MM.1S (cell line): ENCODE results near the gene CAPN11.

ENCODE experiments used
- DNase-seq: peaks from one replicate; pipeline ENCODE4 v3.0.0-alpha.2; 2015
- H2AFZ ChIP-seq: fragments of 300-600 bp; sonication (generic); 2 replicates; pipeline ENCODE4 v1.6.0; 2016; ENCODE audit warnings: antibody characterized with exemption, low read length
- H3F3A ChIP-seq: fragments of 300-600 bp; sonication (generic); 2 replicates; pipeline ENCODE4 v1.6.1; 2016; ENCODE audit warnings: mild to moderate bottlenecking, antibody characterized with exemption, low read length, moderate library complexity, mixed read lengths; ENCODE audit not compliant: insufficient read depth
- H3K27ac ChIP-seq: fragments of 300-600 bp; sonication (generic); 2 replicates; pipeline ENCODE4 v1.5.1; 2016; ENCODE audit warnings: mild to moderate bottlenecking, low read length
- H3K27me3 ChIP-seq: fragments of 300-600 bp; sonication (generic); replicated peaks from 2 replicates; pipeline ENCODE4 v1.6.0; 2016; ENCODE audit warnings: low read length; ENCODE audit not compliant: insufficient read depth
- H3K36me3 ChIP-seq: fragments of 300-600 bp; sonication (generic); replicated peaks from 2 replicates; pipeline ENCODE4 v1.6.1; 2016; ENCODE audit warnings: mild to moderate bottlenecking, low read length, mixed read lengths; ENCODE audit not compliant: insufficient read depth
- H3K4me1 ChIP-seq: fragments of 300-600 bp; sonication (generic); 2 replicates; pipeline ENCODE4 v1.6.1; 2016; ENCODE audit warnings: low read length, mixed read lengths
- H3K4me2 ChIP-seq: fragments of 300-600 bp; sonication (generic); 2 replicates; pipeline ENCODE4 v1.6.0; 2016; ENCODE audit warnings: low read depth, low read length
- H3K4me3 ChIP-seq: fragments of 300-600 bp; sonication (generic); 2 replicates; pipeline ENCODE4 v1.5.1; 2016; ENCODE audit warnings: low read length, mixed read lengths
- H3K79me2 ChIP-seq: fragments of 300-600 bp; sonication (generic); 2 replicates; pipeline ENCODE4 v1.6.1; 2016; ENCODE audit warnings: mixed run types, low read length, mixed read lengths
- H3K9ac ChIP-seq: fragments of 300-600 bp; sonication (generic); 2 replicates; pipeline ENCODE4 v1.6.1; 2016; ENCODE audit warnings: low read length, mixed read lengths
- H3K9me2 ChIP-seq: fragments of 300-600 bp; sonication (generic); replicated peaks from 2 replicates; pipeline ENCODE4 v1.6.1; 2016; ENCODE audit warnings: mild to moderate bottlenecking, low read length, mixed read lengths; ENCODE audit not compliant: insufficient read depth
- H3K9me3 ChIP-seq: fragments of 300-600 bp; sonication (generic); replicated peaks from 2 replicates; pipeline ENCODE4 v1.6.1; 2016; ENCODE audit warnings: mild to moderate bottlenecking, low read length, mixed read lengths; ENCODE audit not compliant: insufficient read depth
- H4K20me1 ChIP-seq: fragments of 300-600 bp; sonication (generic); 2 replicates; pipeline ENCODE4 v1.6.1; 2016; ENCODE audit warnings: mild to moderate bottlenecking, low read length, moderate library complexity, mixed read lengths; ENCODE audit not compliant: insufficient read depth
- EZH2 ChIP-seq: fragments of 300-600 bp; sonication (generic); optimal IDR thresholded peaks from 2 replicates; pipeline ENCODE3; 2017; ENCODE audit warnings: low read depth, mild to moderate bottlenecking, antibody characterized with exemption, low read length, mixed read lengths
- EZH2phosphoT487 ChIP-seq: fragments of 300-600 bp; sonication (generic); IDR thresholded peaks from 2 replicates; pipeline ENCODE4 v1.6.1; 2018; ENCODE audit warnings: antibody characterized with exemption, low read length
- TF ChIP-seq, protein P1 (sequence below): fragments of 300-600 bp; sonication (generic); IDR thresholded peaks from 2 replicates; pipeline ENCODE4 v1.5.1; 2016; ENCODE audit warnings: antibody characterized with exemption, low read length, mixed read lengths

The CAPN11 gene

DNA sequence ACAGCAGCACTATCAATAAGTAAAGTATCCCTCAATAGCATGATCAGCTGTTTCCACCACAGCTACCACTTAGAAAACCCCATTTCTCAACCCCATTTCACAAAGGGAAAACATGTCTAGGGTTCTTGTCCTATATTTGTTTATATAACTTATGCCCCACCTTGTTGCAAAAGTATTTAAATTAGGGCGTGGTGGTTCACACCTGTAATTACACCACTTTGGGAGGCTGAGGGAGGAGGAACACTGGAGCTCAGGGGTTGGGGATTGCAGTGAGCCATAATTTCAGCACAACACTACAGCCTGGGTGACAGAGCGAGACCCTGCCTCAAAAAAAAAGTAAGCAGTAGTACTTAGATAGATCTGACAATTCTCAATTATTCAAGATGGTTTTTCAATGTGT is 35.1 kb upstream of the CAPN11 start:
- Histone ChIP-seq H3K9ac (no peak overlapping the region), H4K20me1 (peaks cover 66% of the 10 kb centered on the region), H3K9me2 (no peaks in the 10 kb centered on the region), H3K4me1 (peaks cover 36% of the 10 kb centered on the region), H3K27ac (no peak overlapping the region), H3K79me2 (peaks cover 96% of the 10 kb centered on the region), H3K27me3 (no peaks in the 10 kb centered on the region), H2AFZ (no peak overlapping the region), H3F3A (peaks cover 14% of the 10 kb centered on the region), H3K4me2 (no peak overlapping the region), H3K4me3 (no peak overlapping the region), H3K36me3 (no peaks in the 10 kb centered on the region), H3K9me3 (no peaks in the 10 kb centered on the region)
- no peak for DNase-seq
- TF ChIP-seq EZH2phosphoT487 = no peak
- TF ChIP-seq, protein P1, sequence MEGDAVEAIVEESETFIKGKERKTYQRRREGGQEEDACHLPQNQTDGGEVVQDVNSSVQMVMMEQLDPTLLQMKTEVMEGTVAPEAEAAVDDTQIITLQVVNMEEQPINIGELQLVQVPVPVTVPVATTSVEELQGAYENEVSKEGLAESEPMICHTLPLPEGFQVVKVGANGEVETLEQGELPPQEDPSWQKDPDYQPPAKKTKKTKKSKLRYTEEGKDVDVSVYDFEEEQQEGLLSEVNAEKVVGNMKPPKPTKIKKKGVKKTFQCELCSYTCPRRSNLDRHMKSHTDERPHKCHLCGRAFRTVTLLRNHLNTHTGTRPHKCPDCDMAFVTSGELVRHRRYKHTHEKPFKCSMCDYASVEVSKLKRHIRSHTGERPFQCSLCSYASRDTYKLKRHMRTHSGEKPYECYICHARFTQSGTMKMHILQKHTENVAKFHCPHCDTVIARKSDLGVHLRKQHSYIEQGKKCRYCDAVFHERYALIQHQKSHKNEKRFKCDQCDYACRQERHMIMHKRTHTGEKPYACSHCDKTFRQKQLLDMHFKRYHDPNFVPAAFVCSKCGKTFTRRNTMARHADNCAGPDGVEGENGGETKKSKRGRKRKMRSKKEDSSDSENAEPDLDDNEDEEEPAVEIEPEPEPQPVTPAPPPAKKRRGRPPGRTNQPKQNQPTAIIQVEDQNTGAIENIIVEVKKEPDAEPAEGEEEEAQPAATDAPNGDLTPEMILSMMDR = no peak
- TF ChIP-seq EZH2 = no peak

DNA sequence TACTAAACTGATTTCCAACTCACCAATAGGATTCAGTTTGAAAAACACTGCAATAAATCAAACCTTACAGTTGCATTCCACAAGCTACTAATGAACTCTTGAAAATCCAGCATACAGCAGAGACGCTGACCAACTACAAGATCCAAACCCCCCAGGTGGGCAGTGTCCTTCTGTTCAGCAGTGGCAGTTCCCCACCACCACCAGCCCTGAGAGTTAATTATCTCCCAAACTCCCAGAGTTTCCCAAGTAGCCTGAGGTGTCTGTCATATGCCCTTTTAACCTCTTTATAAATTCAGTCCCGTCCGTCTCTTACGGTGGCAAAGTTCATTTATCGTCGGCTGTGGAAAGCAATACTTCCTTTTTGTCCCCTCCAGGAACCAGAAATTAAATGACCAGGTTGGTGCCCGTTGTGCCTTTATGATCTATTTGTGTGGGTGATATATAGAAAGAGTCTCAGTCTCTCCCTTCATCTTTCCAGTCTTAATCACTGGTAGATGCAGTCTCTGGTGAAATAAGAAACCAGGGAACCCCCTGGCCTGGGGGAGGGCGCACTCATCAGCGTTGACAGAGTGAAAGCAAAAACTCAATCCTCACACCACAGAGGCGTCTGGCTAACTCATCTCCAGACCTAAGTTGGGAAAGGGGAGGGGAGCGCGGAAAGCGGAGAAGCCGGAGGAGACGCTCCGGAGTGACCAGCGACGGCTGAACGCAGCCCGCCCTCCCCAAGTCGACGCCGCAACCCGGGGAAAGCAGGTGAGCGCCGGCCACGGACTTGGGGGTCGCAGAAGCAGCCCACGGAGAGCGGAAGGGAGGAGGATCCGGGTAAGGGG is 32.1 kb upstream of the CAPN11 start:
- H3K4me3 ChIP-seq = peak overlapping the region; percentile 95
- TF ChIP-seq, protein P1 = no peak
- TF ChIP-seq EZH2phosphoT487 = no peak
- TF ChIP-seq EZH2 = no peak
- no peaks in the 10 kb centered on the region for H3K36me3 ChIP-seq
- H3K9me3 ChIP-seq = no peaks in the 10 kb centered on the region
- peaks cover 36% of the 10 kb centered on the region for H3K4me1 ChIP-seq
- H3K4me2 ChIP-seq = peak overlapping the region; percentile 96
- peak overlapping the region; percentile 51; the same call in 1 of the 2 replicates for H2AFZ ChIP-seq
- no peaks in the 10 kb centered on the region for H3K9me2 ChIP-seq
- DNase-seq = peak; percentile 63
- H3K27me3 ChIP-seq = no peaks in the 10 kb centered on the region
- peak overlapping the region; percentile 77 for H3K9ac ChIP-seq
- peaks cover 14% of the 10 kb centered on the region for H3F3A ChIP-seq
- peaks cover 44% of the 10 kb centered on the region for H4K20me1 ChIP-seq
- peaks cover 72% of the 10 kb centered on the region for H3K79me2 ChIP-seq
- peak overlapping the region; percentile 33; the same call in 1 of the 2 replicates for H3K27ac ChIP-seq

DNA sequence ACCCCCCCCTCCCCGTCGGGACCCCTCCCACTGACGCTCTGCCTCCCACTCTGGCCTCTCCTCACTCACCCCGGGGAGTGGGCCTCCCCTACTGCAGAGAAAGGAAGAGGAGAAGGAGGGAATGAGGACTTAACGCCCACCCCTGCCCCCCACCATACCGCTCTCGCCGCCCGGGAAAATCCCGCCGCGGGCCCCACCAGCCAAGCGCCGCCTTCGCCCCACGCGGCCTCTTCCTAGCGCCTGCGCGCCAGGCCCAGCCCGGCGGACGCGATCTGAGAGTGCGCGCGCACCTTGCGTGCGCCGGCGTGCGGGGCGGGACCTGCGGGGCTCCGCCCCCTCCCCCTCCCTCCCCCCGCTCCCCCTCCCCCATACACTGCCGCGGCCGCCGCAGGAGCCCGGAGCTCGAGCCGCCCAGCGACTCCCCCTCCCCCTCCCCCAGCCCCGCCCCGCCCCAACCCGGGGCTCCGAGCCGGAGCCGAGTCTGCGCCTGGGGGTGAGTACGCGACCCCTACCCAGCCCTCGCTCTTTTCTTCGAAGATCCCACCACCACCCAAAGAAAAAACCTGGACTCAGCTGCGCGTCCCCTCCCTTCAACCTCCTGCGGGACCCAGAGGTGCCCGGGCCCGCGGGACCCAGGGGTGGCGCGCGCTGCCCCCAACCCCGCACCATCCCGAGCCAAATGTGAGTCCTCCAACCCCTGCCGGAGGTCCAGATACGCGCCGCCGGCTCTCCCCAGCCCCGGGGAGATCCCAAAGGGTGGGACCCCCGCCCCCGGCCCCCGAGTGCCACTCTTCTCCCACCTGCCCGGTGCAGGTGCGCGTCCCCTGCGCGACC is 31.2 kb upstream of the CAPN11 start, which contains the start of the genes MRPL14 and TMEM63B:
Gene MRPL14 (minus strand): TSS at position 267 of the 834 bp plus-strand sequence. CDS start 10,841 bp downstream, outside the sequence.
Gene TMEM63B (plus strand): TSS at position 369 of the 834 bp plus-strand sequence. CDS start 7,031 bp downstream, outside the sequence.
- TF ChIP-seq, protein P1 = no peak
- no peak for TF ChIP-seq EZH2phosphoT487
- no peak for TF ChIP-seq EZH2
- peak; percentile 87 for DNase-seq
- Histone ChIP-seq H3K9me2 (no peaks in the 10 kb centered on the region), H3K79me2 (peaks cover 63% of the 10 kb centered on the region), H3K36me3 (no peaks in the 10 kb centered on the region), H3K9me3 (no peaks in the 10 kb centered on the region), H3K9ac (peak within 1 kb of the TSS; percentile 77), H4K20me1 (peaks cover 37% of the 10 kb centered on the region), H3K4me3 (peak within 1 kb of the TSS; percentile 95), H3F3A (peaks cover 14% of the 10 kb centered on the region), H3K27me3 (no peaks in the 10 kb centered on the region), H2AFZ (peak within 1 kb of the TSS; percentile 83), H3K27ac (peak within 1 kb of the TSS; percentile 33; the same call in 1 of the 2 replicates), H3K4me1 (peaks cover 34% of the 10 kb centered on the region), H3K4me2 (peak within 1 kb of the TSS; percentile 99)
